IPS-18a (cell line): Measurements from ENCODE around the gene XG.
"Not testable (repeated sequence)": the region's sequence is repeated elsewhere in the genome, so short reads cannot be mapped to it uniquely, and the experiment has no call there.

Source experiments
- H3K27ac ChIP-seq: one replicate; pipeline ENCODE4 v1.5.1; 2013; ENCODE audit warnings: low read length
- H3K27me3 ChIP-seq: one replicate; pipeline ENCODE4 v1.6.1; 2013; ENCODE audit warnings: mild to moderate bottlenecking, low read length; ENCODE audit not compliant: control insufficient read depth, insufficient read depth
- H3K36me3 ChIP-seq: one replicate; pipeline ENCODE4 v1.6.1; 2013; ENCODE audit warnings: low read depth, low read length; ENCODE audit not compliant: control insufficient read depth
- H3K4me1 ChIP-seq: one replicate; pipeline ENCODE4 v1.6.1; 2013; ENCODE audit warnings: low read depth, low read length; ENCODE audit not compliant: control insufficient read depth
- H3K4me3 ChIP-seq: one replicate; pipeline ENCODE4 v1.5.1; 2013; ENCODE audit warnings: low read length
- H3K9ac ChIP-seq: one replicate; pipeline ENCODE4 v1.6.1; 2013; ENCODE audit warnings: mild to moderate bottlenecking, low read length, moderate library complexity
- H3K9me3 ChIP-seq: one replicate; pipeline ENCODE4 v1.6.1; 2013; ENCODE audit warnings: low read depth, low read length; ENCODE audit not compliant: control insufficient read depth

XG gene

GRCh38 chrX:2802376-2803090, 50.7 kb downstream of the XG start:
- H3K9me3 ChIP-seq, H3K36me3 ChIP-seq, H3K27me3 ChIP-seq: not testable (repeated sequence)
- peak overlapping the region; percentile 35 for H3K27ac ChIP-seq
- peaks cover 42% of the 10 kb centered on the region for H3K4me1 ChIP-seq
- peak overlapping the region; percentile 28 for H3K9ac ChIP-seq
- H3K4me3 ChIP-seq, result peak overlapping the region; percentile 14

GRCh38 chrX:2803486-2803885, 51.6 kb downstream of the XG start:
- H3K27me3 ChIP-seq, H3K36me3 ChIP-seq, H3K9me3 ChIP-seq, H3K4me3 ChIP-seq: not testable (repeated sequence)
- Histone ChIP-seq H3K4me1 (peaks cover 42% of the 10 kb centered on the region), H3K9ac (peak overlapping the region; percentile 40), H3K27ac (peak overlapping the region; percentile 74)

- not testable (repeated sequence) for H3K4me3 ChIP-seq, H3K27me3 ChIP-seq, H3K36me3 ChIP-seq, H3K9me3 ChIP-seq
- peak overlapping the region; percentile 40 for H3K9ac ChIP-seq
- H3K27ac ChIP-seq, result peak overlapping the region; percentile 74
- H3K4me1 ChIP-seq, result peaks cover 36% of the 10 kb centered on the region
Observed at GRCh38 chrX:2804106-2804843, 52.4 kb downstream of the XG start.

GRCh38 chrX:2804858-2805257, 53.0 kb downstream of the XG start:
- Histone ChIP-seq H3K9ac (peak overlapping the region; percentile 13), H3K27ac (peak overlapping the region; percentile 76), H3K4me3 (peak overlapping the region; percentile 9), H3K4me1 (peaks cover 31% of the 10 kb centered on the region)
- H3K27me3 ChIP-seq, H3K9me3 ChIP-seq, H3K36me3 ChIP-seq: not testable (repeated sequence)

GRCh38 chrX:2811271-2811670, 59.4 kb downstream of the XG start:
- no peak overlapping the region for H3K4me3 ChIP-seq
- H3K27me3 ChIP-seq, result no peaks in the 10 kb centered on the region
- no peak overlapping the region for H3K9ac ChIP-seq
- H3K9me3 ChIP-seq, result no peaks in the 10 kb centered on the region
- H3K27ac ChIP-seq, result no peak overlapping the region
- no peaks in the 10 kb centered on the region for H3K36me3 ChIP-seq
- peaks cover 8% of the 10 kb centered on the region for H3K4me1 ChIP-seq

GRCh38 chrX:2812161-2812907, 60.5 kb downstream of the XG start:
- H3K4me3 ChIP-seq, H3K36me3 ChIP-seq, H3K27me3 ChIP-seq, H3K9me3 ChIP-seq, H3K27ac ChIP-seq, H3K9ac ChIP-seq, H3K4me1 ChIP-seq: not testable (repeated sequence)

- H3K9ac ChIP-seq, result no peak overlapping the region
- H3K9me3 ChIP-seq, result no peaks in the 10 kb centered on the region
- no peak overlapping the region for H3K4me3 ChIP-seq
- no peaks in the 10 kb centered on the region for H3K36me3 ChIP-seq
- no peaks in the 10 kb centered on the region for H3K27me3 ChIP-seq
- H3K4me1 ChIP-seq, result peaks cover 6% of the 10 kb centered on the region
- no peak overlapping the region for H3K27ac ChIP-seq
Observed at GRCh38 chrX:2817036-2817435, 65.2 kb downstream of the XG start.

- no peak overlapping the region for H3K4me3 ChIP-seq
- H3K4me1 ChIP-seq, result peaks cover 5% of the 10 kb centered on the region
- no peaks in the 10 kb centered on the region for H3K36me3 ChIP-seq
- no peaks in the 10 kb centered on the region for H3K27me3 ChIP-seq
- H3K9me3 ChIP-seq, result no peaks in the 10 kb centered on the region
- H3K27ac ChIP-seq, result no peak overlapping the region
- H3K9ac ChIP-seq, result no peak overlapping the region
Observed at GRCh38 chrX:2819345-2820135, 67.7 kb downstream of the XG start.

GRCh38 chrX:2820136-2820771, 68.4 kb downstream of the XG start:
- H3K9ac ChIP-seq, result no peak overlapping the region
- no peak overlapping the region for H3K4me3 ChIP-seq
- no peaks in the 10 kb centered on the region for H3K36me3 ChIP-seq
- H3K27ac ChIP-seq, result no peak overlapping the region
- no peaks in the 10 kb centered on the region for H3K9me3 ChIP-seq
- H3K27me3 ChIP-seq, result no peaks in the 10 kb centered on the region
- peaks cover 5% of the 10 kb centered on the region for H3K4me1 ChIP-seq

- Histone ChIP-seq H3K4me3 (no peak overlapping the region), H3K36me3 (no peaks in the 10 kb centered on the region), H3K4me1 (peaks cover 5% of the 10 kb centered on the region), H3K27me3 (no peaks in the 10 kb centered on the region), H3K9ac (no peak overlapping the region), H3K27ac (no peak overlapping the region), H3K9me3 (no peaks in the 10 kb centered on the region)
Observed at GRCh38 chrX:2823795-2824386, 72.1 kb downstream of the XG start.
